ENCODE results near the gene FAM156A. TPM values are rescaled to one million over a fixed set of nuclear protein-coding genes. Genes with fewer than 3 reads are reported as not detected.
"Not testable (repeated sequence)": the region's sequence is repeated elsewhere in the genome, so short reads cannot be mapped to it uniquely, and the experiment has no call there.

FAM156A gene
- total RNA-seq, 4 donors from 2014 or later, result 1.7 to 14.0 (median 4.9) TPM

- H3K4me1 ChIP-seq; intact Hi-C loops (cut with DNase I; ENCODE audit: low total_unique reads); H3K4me3 ChIP-seq; DNase-seq; H3K27ac ChIP-seq; ATAC-seq; H3K27me3 ChIP-seq; H3K9me3 ChIP-seq; in situ Hi-C loops (cut with MboI; ENCODE audit: low sequenced_read_pairs in 4 of 4); H3K36me3 ChIP-seq: not testable (repeated sequence)
Observed at GRCh38 chrX:52949884-52950283, 8.4 kb downstream of the FAM156A start.

GRCh38 chrX:52949325-52949724 lies 9.0 kb downstream of the FAM156A start:
- H3K9me3 ChIP-seq; H3K36me3 ChIP-seq; DNase-seq; in situ Hi-C loops (cut with MboI; ENCODE audit: low sequenced_read_pairs in 4 of 4); intact Hi-C loops (cut with DNase I; ENCODE audit: low total_unique reads); ATAC-seq; H3K4me1 ChIP-seq; H3K4me3 ChIP-seq; H3K27me3 ChIP-seq; H3K27ac ChIP-seq: not testable (repeated sequence)

GRCh38 chrX:52948265-52948664 lies 10.1 kb downstream of the FAM156A start:
- in situ Hi-C loops (cut with MboI; ENCODE audit: low sequenced_read_pairs in 4 of 4); ATAC-seq; intact Hi-C loops (cut with DNase I; ENCODE audit: low total_unique reads); H3K9me3 ChIP-seq; H3K27ac ChIP-seq; H3K36me3 ChIP-seq; DNase-seq; H3K27me3 ChIP-seq; H3K4me1 ChIP-seq; H3K4me3 ChIP-seq: not testable (repeated sequence)

- DNase-seq; H3K36me3 ChIP-seq; H3K4me3 ChIP-seq; H3K27ac ChIP-seq; H3K27me3 ChIP-seq; in situ Hi-C loops (cut with MboI; ENCODE audit: low sequenced_read_pairs in 4 of 4); ATAC-seq; H3K9me3 ChIP-seq; H3K4me1 ChIP-seq; intact Hi-C loops (cut with DNase I; ENCODE audit: low total_unique reads): not testable (repeated sequence)
Observed at GRCh38 chrX:52947501-52947900, 10.8 kb downstream of the FAM156A start.

GRCh38 chrX:52945838-52946494 lies 12.4 kb downstream of the FAM156A start:
- H3K4me3 ChIP-seq; H3K9me3 ChIP-seq; in situ Hi-C loops (cut with MboI; ENCODE audit: low sequenced_read_pairs in 4 of 4); DNase-seq; H3K4me1 ChIP-seq; H3K36me3 ChIP-seq; ATAC-seq; H3K27me3 ChIP-seq; intact Hi-C loops (cut with DNase I; ENCODE audit: low total_unique reads); H3K27ac ChIP-seq: not testable (repeated sequence)

- intact Hi-C loops (cut with DNase I; ENCODE audit: low total_unique reads); ATAC-seq; H3K4me1 ChIP-seq; DNase-seq; H3K4me3 ChIP-seq; H3K36me3 ChIP-seq; in situ Hi-C loops (cut with MboI; ENCODE audit: low sequenced_read_pairs in 4 of 4); H3K27ac ChIP-seq; H3K27me3 ChIP-seq; H3K9me3 ChIP-seq: not testable (repeated sequence)
Observed at GRCh38 chrX:52941728-52942127, 16.6 kb downstream of the FAM156A start.

- H3K9me3 ChIP-seq; in situ Hi-C loops (cut with MboI; ENCODE audit: low sequenced_read_pairs in 4 of 4); H3K36me3 ChIP-seq; intact Hi-C loops (cut with DNase I; ENCODE audit: low total_unique reads); ATAC-seq; H3K4me1 ChIP-seq; H3K27ac ChIP-seq; H3K4me3 ChIP-seq; DNase-seq; H3K27me3 ChIP-seq: not testable (repeated sequence)
Observed at GRCh38 chrX:52940704-52941103, 17.6 kb downstream of the FAM156A start.

GRCh38 chrX:52935470-52935784 lies 22.9 kb downstream of the FAM156A start:
- peak; percentile 5 to 10 for ATAC-seq
- DNase-seq; in situ Hi-C loops (cut with MboI; ENCODE audit: low sequenced_read_pairs in 4 of 4); H3K27me3 ChIP-seq; H3K36me3 ChIP-seq; H3K4me1 ChIP-seq; intact Hi-C loops (cut with DNase I; ENCODE audit: low total_unique reads); H3K9me3 ChIP-seq: not testable (repeated sequence)
- Histone ChIP-seq H3K4me3 (peak overlapping the region; percentile 67 to 97 (median 80)), H3K27ac (peak overlapping the region; percentile 91 to 98 (median 95))

Data from gastrocnemius medialis (tissue), 4 donors.